ENCODE measurements around the gene NDUFS6. TPM values are rescaled to one million over a fixed set of nuclear protein-coding genes. Genes with fewer than 3 reads are reported as not detected.

Gene NDUFS6
- polyA plus RNA-seq, 1 donor from 2014 or later, result 72.0 TPM

DNA sequence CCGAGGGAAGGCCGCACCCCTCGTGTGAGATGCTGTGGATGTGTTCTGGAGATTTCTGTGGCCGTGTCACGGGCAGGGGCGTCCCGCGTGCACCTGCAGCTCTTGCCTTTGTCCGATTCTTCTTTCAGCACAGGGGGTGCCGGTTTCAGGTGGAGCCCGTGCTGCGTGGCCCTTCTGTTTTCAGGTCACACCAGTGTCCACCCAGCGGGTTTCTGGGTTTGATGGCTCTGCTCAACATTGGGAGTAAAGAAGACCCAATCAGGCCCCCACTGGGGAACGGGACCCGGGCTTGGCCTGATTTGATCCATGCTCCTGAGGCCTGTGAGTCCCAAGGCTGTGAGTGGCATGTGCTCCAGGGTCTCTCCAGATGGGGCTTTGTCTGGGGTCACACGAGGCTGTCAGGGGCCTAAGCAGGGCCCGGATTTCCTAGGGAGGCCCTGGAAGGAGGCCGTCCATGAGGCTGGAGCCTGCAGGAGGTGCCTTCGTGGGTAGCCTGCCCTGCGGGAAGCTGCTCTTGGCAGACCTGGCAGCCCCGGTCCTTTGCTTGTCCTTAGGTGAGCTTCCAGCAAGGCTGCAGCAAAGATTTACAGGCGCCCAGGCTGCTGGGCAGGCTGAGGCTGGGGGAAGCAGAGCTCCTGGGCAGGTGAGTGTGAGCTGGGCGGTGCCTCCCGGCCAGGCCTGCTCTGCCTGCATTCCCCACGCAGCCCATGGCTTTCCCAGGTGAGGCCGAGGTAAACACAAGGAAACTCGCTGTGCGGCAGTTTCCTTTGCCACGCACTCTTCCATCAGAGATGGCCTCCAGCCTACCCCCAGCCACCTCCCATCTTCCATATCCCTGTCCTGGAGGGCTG is 14.4 kb upstream of the NDUFS6 start:
- no peak overlapping the region for H3K4me3 ChIP-seq (ENCODE audit: low read length)
- H2AFZ ChIP-seq (ENCODE audit: low read depth, low read length), result no peak overlapping the region
- H3K9me2 ChIP-seq (ENCODE audit: insufficient read depth, low read length), result no peaks in the 10 kb centered on the region
- TF ChIP-seq EP300 (conservative IDR thresholded peaks at IDR 0.05; ENCODE audit: poor library complexity, severe bottlenecking), result no peak
- H3K36me3 ChIP-seq (ENCODE audit: insufficient read depth, low read length), result no peaks in the 10 kb centered on the region
- H3F3A ChIP-seq (ENCODE audit: insufficient read depth, low read length, poor library complexity, severe bottlenecking), result no peaks in the 10 kb centered on the region
- no peak overlapping the region for H3K4me2 ChIP-seq (ENCODE audit: low read length)
- H3K9ac ChIP-seq (ENCODE audit: low read length), result no peak overlapping the region
- no peaks in the 10 kb centered on the region for H3K79me2 ChIP-seq (replicated peaks; ENCODE audit: insufficient read depth, low read length)
- H3K27me3 ChIP-seq (ENCODE audit: insufficient read depth, low read depth, low read length), result no peaks in the 10 kb centered on the region
- no peaks in the 10 kb centered on the region for H3K9me3 ChIP-seq (ENCODE audit: low read length)
- no peak overlapping the region for H3K27ac ChIP-seq (ENCODE audit: low read length)
- H4K20me1 ChIP-seq (ENCODE audit: insufficient read depth), result no peaks in the 10 kb centered on the region

DNA sequence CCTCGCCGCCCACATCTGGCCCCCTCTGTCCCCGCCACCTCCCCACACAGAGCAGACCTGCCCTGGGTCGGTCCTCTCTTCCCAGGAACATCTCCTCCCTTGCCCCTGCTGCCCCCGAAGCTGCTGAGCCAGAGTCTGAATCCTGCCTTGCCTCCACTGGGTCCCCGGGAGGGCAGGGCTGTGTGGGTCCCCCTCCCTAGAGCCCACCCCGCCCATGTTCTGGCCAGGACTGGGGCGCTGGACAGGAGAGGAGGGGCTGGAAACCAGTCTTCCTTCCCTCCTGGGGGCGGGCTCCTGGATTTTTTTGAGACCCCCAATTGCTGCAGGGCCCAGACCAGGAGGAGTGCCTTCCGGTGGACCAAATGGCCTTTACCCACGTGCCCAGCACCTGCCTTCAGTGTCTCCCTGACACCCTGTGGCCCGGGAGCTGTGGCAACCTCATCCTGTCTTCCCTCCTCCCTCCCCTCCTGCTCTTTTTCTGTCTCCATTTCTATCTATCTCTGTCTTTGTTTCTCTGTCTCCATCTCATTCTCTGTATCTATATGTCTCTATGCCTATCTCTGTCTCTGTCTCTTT is 13.6 kb upstream of the NDUFS6 start:
- Histone ChIP-seq H3K4me3 (ENCODE audit: low read length) (no peak overlapping the region), H3K36me3 (ENCODE audit: insufficient read depth, low read length) (no peaks in the 10 kb centered on the region), H3K27ac (ENCODE audit: low read length) (no peak overlapping the region), H3K4me2 (ENCODE audit: low read length) (no peak overlapping the region), H3F3A (ENCODE audit: insufficient read depth, low read length, poor library complexity, severe bottlenecking) (no peaks in the 10 kb centered on the region), H2AFZ (ENCODE audit: low read depth, low read length) (no peak overlapping the region), H3K27me3 (ENCODE audit: insufficient read depth, low read depth, low read length) (no peaks in the 10 kb centered on the region), H3K9me2 (ENCODE audit: insufficient read depth, low read length) (no peaks in the 10 kb centered on the region), H4K20me1 (ENCODE audit: insufficient read depth) (no peaks in the 10 kb centered on the region), H3K9ac (ENCODE audit: low read length) (no peak overlapping the region), H3K79me2 (replicated peaks; ENCODE audit: insufficient read depth, low read length) (no peaks in the 10 kb centered on the region), H3K9me3 (ENCODE audit: low read length) (no peaks in the 10 kb centered on the region)
- no peak for TF ChIP-seq EP300 (conservative IDR thresholded peaks at IDR 0.05; ENCODE audit: poor library complexity, severe bottlenecking)
- no peak for TF ChIP-seq MXI1 (conservative IDR thresholded peaks at IDR 0.05; ENCODE audit: poor library complexity, severe bottlenecking)
- TF ChIP-seq EZH2 (IDR thresholded peaks at IDR 0.05; ENCODE audit: borderline replicate concordance, insufficient read depth, low read length, poor library complexity, severe bottlenecking), result no peak
- no peak for TF ChIP-seq RAD21 (conservative IDR thresholded peaks at IDR 0.05)
- no peak for TF ChIP-seq POLR2AphosphoS5 (IDR thresholded peaks at IDR 0.05)
- TF ChIP-seq SMC3 (conservative IDR thresholded peaks at IDR 0.05; ENCODE audit: poor library complexity), result no peak
- no peak for TF ChIP-seq TAF1 (IDR thresholded peaks at IDR 0.05; ENCODE audit: low read depth)
- TF ChIP-seq, protein P1, sequence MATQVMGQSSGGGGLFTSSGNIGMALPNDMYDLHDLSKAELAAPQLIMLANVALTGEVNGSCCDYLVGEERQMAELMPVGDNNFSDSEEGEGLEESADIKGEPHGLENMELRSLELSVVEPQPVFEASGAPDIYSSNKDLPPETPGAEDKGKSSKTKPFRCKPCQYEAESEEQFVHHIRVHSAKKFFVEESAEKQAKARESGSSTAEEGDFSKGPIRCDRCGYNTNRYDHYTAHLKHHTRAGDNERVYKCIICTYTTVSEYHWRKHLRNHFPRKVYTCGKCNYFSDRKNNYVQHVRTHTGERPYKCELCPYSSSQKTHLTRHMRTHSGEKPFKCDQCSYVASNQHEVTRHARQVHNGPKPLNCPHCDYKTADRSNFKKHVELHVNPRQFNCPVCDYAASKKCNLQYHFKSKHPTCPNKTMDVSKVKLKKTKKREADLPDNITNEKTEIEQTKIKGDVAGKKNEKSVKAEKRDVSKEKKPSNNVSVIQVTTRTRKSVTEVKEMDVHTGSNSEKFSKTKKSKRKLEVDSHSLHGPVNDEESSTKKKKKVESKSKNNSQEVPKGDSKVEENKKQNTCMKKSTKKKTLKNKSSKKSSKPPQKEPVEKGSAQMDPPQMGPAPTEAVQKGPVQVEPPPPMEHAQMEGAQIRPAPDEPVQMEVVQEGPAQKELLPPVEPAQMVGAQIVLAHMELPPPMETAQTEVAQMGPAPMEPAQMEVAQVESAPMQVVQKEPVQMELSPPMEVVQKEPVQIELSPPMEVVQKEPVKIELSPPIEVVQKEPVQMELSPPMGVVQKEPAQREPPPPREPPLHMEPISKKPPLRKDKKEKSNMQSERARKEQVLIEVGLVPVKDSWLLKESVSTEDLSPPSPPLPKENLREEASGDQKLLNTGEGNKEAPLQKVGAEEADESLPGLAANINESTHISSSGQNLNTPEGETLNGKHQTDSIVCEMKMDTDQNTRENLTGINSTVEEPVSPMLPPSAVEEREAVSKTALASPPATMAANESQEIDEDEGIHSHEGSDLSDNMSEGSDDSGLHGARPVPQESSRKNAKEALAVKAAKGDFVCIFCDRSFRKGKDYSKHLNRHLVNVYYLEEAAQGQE (IDR thresholded peaks at IDR 0.05; ENCODE audit: borderline replicate concordance), result no peak
- TF ChIP-seq, protein P2, sequence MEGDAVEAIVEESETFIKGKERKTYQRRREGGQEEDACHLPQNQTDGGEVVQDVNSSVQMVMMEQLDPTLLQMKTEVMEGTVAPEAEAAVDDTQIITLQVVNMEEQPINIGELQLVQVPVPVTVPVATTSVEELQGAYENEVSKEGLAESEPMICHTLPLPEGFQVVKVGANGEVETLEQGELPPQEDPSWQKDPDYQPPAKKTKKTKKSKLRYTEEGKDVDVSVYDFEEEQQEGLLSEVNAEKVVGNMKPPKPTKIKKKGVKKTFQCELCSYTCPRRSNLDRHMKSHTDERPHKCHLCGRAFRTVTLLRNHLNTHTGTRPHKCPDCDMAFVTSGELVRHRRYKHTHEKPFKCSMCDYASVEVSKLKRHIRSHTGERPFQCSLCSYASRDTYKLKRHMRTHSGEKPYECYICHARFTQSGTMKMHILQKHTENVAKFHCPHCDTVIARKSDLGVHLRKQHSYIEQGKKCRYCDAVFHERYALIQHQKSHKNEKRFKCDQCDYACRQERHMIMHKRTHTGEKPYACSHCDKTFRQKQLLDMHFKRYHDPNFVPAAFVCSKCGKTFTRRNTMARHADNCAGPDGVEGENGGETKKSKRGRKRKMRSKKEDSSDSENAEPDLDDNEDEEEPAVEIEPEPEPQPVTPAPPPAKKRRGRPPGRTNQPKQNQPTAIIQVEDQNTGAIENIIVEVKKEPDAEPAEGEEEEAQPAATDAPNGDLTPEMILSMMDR (IDR thresholded peaks at IDR 0.05; ENCODE audit: poor library complexity, severe bottlenecking), result no peak

Measured in neural cell (in vitro differentiated cells).